Measurements from ENCODE around the gene GRID1. TPM values are rescaled to one million over a fixed set of nuclear protein-coding genes. Genes with fewer than 3 reads are reported as not detected.
A peak's percentile ranks its signal among the peaks of the same experiment; 100 is the strongest.

Gene GRID1
- polyA plus RNA-seq, 1 donor (not counting 4 experiments of a cell fraction or from before 2014, with no cell fraction given), result 0.01 TPM

DNA sequence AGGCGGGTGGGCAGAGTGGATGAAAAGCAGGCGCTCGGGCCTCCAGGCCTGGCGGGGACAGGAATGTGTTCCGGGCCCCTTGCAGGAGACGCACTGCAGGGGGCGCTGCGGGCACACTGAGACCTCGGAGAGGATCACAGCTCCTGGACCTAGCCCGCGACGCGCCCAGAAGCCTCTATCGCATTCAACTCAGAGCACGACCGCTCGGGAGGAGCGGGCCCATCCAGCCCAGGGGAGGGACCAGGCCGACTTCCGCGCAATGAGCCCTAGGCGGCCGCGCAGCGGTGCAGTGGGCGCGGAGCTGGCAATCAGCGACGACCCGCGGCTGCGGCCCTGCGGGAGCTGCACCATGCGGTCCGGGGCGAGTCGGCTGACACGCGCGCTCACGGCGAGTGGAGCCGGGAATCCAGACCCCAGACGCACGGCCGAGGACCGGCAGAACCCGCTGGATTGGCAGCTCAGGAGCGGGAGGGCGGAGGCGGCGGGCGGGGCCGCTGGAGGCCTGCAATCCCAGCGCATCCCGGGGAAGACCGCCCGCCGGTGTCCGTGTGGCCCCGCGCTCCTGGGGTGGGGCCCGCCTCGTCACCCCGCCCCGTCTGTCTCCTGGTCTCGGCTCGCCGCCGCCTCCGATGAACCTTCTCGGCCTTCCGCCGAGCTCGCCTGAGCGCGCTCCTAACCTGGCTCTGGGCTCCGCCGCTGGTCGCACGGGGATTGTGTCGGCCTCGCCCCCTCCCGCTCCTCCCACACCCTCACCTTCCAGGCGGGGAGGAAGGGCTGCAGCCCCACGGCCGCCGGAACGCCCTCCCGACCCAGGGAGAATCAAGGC is 33.5 kb upstream of the GRID1 start:
- H3K27ac ChIP-seq (ENCODE audit: control insufficient read depth, insufficient read depth, low read length), result peak overlapping the region; percentile 14
- no peaks in the 10 kb centered on the region for H3K36me3 ChIP-seq (ENCODE audit: control insufficient read depth in 2 of 2, extremely low read depth in 1 of 2, insufficient read depth in 2 of 2, low read length in 2 of 2)
- dilution Hi-C loops (cut with MboI; ENCODE audit: extremely low pct_ligation_motif_present, low sequenced_read_pairs), result no loop called here
- H3K79me2 ChIP-seq (ENCODE audit: control insufficient read depth, insufficient read depth, low read length), result no peaks in the 10 kb centered on the region
- peak overlapping the region; percentile 89 for H3K4me2 ChIP-seq (ENCODE audit: control insufficient read depth, extremely low read depth, insufficient read depth, low read depth, low read length)
- H3K4me1 ChIP-seq (ENCODE audit: control insufficient read depth, extremely low read depth, insufficient read depth, low read length), result peaks cover 10% of the 10 kb centered on the region
- no peaks in the 10 kb centered on the region for H3K9me3 ChIP-seq (ENCODE audit: control insufficient read depth, low read depth, low read length)
- peak overlapping the region; percentile 63 for H3K9ac ChIP-seq (ENCODE audit: control insufficient read depth, extremely low read depth, insufficient read depth, low read length)
- FAIRE-seq (peak; percentile 46), DNase-seq (ENCODE audit: low read depth, low spot score) (peak; percentile 46)
- H4K20me1 ChIP-seq (ENCODE audit: control insufficient read depth, extremely low read depth, insufficient read depth, low read length), result no peaks in the 10 kb centered on the region
- peaks cover 17% of the 10 kb centered on the region for H3K27me3 ChIP-seq (ENCODE audit: control insufficient read depth, extremely low read depth, insufficient read depth, low read length)
- H3K9me1 ChIP-seq (ENCODE audit: control insufficient read depth, extremely low read depth, insufficient read depth, low read length), result no peaks in the 10 kb centered on the region
- peak overlapping the region; percentile 63 to 77 (median 66) for H3K4me3 ChIP-seq (ENCODE audit: control insufficient read depth in 2 of 3, extremely low read depth in 1 of 3, insufficient read depth in 2 of 3, low read depth in 1 of 3, low read length in 3 of 3)
- peak overlapping the region; percentile 92 for H2AFZ ChIP-seq (ENCODE audit: control insufficient read depth, low read length)
- TF ChIP-seq EZH2 (IDR thresholded peaks at IDR 0.05; ENCODE audit: low read length) (no peak), CTCF (optimal IDR thresholded peaks at IDR 0.05 in 1 of 3, IDR thresholded peaks at IDR 0.05 in 1 of 3, conservative IDR thresholded peaks at IDR 0.05 in 1 of 3; ENCODE audit: extremely low read depth in 1 of 3, insufficient read depth in 2 of 3, low read length in 3 of 3) (peak; percentile 72 to 98 (median 91))

DNA sequence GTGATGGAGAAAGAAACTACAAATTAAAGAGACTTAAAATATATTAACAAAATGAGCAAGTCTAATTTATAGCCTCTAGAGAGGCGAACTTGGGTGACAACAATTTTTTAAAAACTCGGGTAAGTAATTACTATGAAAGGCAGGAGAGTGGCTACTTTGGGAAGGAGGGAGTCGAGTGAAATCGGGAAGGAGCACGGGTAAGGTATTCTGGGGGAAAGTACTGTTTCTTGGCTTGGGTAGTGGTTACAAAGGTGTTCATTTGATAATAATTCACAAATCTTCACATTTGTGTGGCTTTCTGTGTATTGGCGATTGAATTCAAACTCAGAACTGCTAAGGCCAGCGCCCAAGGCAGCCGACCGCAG is 32.9 kb upstream of the GRID1 start:
- FAIRE-seq, result no peak
- Histone ChIP-seq H3K9ac (ENCODE audit: control insufficient read depth, extremely low read depth, insufficient read depth, low read length) (peak overlapping the region; percentile 63), H3K79me2 (ENCODE audit: control insufficient read depth, insufficient read depth, low read length) (no peaks in the 10 kb centered on the region), H3K4me1 (ENCODE audit: control insufficient read depth, extremely low read depth, insufficient read depth, low read length) (peaks cover 10% of the 10 kb centered on the region), H3K36me3 (ENCODE audit: control insufficient read depth in 2 of 2, extremely low read depth in 1 of 2, insufficient read depth in 2 of 2, low read length in 2 of 2) (no peaks in the 10 kb centered on the region), H3K27me3 (ENCODE audit: control insufficient read depth, extremely low read depth, insufficient read depth, low read length) (peaks cover 17% of the 10 kb centered on the region), H2AFZ (ENCODE audit: control insufficient read depth, low read length) (peak overlapping the region; percentile 92), H4K20me1 (ENCODE audit: control insufficient read depth, extremely low read depth, insufficient read depth, low read length) (no peaks in the 10 kb centered on the region), H3K27ac (ENCODE audit: control insufficient read depth, insufficient read depth, low read length) (peak overlapping the region; percentile 14), H3K4me2 (ENCODE audit: control insufficient read depth, extremely low read depth, insufficient read depth, low read depth, low read length) (peak overlapping the region; percentile 89), H3K4me3 (ENCODE audit: control insufficient read depth in 2 of 3, extremely low read depth in 1 of 3, insufficient read depth in 2 of 3, low read depth in 1 of 3, low read length in 3 of 3) (peak overlapping the region in 2 of 3 experiments; percentile 66 to 77), H3K9me3 (ENCODE audit: control insufficient read depth, low read depth, low read length) (no peaks in the 10 kb centered on the region), H3K9me1 (ENCODE audit: control insufficient read depth, extremely low read depth, insufficient read depth, low read length) (no peaks in the 10 kb centered on the region)
- no peak for DNase-seq (ENCODE audit: low read depth, low spot score)
- TF ChIP-seq EZH2 (IDR thresholded peaks at IDR 0.05; ENCODE audit: low read length), result no peak
- no peak for TF ChIP-seq CTCF (optimal IDR thresholded peaks at IDR 0.05 in 1 of 3, IDR thresholded peaks at IDR 0.05 in 1 of 3, conservative IDR thresholded peaks at IDR 0.05 in 1 of 3; ENCODE audit: extremely low read depth in 1 of 3, insufficient read depth in 2 of 3, low read length in 3 of 3)
- dilution Hi-C loops (cut with MboI; ENCODE audit: extremely low pct_ligation_motif_present, low sequenced_read_pairs), result no loop called here
